HG02678 (cell line): ENCODE results near the gene RAB11A.

Source experiments
- ATAC-seq: cut with Tn5 transposase; IDR thresholded peaks from one replicate; pipeline ENCODE4 v1.9.1; 2021; ENCODE audit warnings: mild to moderate bottlenecking, moderate library complexity; ENCODE audit not compliant: unreplicated experiment

RAB11A gene

DNA sequence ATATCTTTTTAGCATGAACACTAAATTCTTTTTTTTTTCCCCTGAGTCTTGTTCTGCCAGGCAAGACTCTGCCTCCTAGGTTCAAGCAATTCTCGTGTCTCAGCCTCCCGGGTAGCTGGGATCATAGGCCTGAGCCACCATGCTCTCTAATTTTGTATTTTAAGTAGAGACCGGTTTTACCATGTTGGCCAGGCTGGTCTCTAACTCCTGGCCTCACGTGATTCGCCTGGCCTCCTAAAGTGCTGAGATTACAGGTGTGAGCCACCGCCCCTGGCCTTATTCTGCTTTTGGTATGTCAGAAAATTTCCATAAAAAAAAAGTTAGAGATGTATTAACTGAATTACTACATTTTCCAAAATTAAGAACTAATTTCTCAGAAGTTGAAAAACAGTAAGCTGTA, 14.3 kb downstream of the RAB11A start:
- ATAC-seq: no peak

GRCh38 chr15:65884511-65884910, 15.2 kb downstream of the RAB11A start:
- ATAC-seq: no peak

DNA sequence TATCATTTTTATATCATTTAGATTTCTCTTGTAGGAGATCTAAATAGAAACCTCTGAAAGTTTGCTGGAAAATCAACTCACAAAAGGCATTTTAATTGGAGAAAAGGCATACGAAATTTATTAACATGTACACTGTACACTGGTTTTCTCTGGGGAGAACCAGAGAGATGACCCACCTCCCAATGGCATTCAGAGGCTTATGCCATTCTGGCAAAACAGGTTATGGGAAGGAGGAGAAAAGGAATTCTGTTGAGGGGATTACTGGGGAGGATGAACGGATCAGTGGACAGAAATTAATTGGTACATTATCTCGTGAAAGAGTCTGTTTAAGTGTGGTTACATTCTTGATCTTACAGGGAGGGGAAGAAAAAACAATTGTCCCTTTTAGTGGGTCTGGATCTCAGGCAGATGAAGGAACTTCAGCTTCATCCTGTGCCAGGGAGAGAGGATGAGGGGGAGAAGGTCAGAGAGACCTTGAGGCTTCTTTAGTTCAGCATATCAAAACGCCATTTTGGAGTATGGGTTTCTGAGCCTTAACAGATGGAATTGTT, 16.5 kb downstream of the RAB11A start:
- no peak for ATAC-seq

GRCh38 chr15:65887565-65887964, 18.3 kb downstream of the RAB11A start:
- no peak for ATAC-seq

DNA sequence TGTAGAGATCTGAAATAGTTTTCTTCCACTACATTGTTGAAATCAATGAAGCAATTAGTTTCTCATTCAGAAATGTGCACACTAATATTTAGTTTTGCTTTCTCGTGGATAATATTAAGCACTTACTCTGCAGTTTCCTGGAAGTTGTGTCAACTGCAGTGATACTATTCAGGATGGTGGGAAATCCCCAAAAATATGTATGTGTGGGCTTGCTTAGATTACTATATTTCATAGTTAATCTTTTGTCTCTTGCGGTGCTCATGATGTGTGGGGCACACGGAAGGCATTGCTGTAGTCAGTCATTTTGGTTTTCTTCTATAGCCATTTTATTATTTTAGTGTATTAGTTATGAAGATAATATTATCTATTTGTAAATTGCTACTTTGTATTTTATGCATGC, 19.7 kb downstream of the RAB11A start:
- ATAC-seq: no peak

DNA sequence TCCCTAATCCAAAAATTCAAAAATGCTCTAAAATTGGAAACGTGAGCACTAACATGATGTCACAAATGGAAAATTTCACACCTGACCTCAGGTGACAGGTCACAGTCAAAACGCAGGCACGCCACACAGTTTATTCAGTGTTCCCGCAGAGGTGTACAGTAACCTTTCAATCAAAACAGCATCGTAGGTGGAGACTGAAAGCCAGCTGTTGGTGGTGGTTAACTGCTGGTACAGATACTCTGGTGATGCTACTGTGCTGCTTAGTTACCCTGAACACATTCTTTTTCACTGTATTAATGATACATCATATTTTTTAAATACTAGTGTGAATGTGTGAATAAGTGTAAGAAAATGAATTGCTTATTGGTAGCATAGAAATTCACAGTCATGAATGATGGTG, 23.8 kb downstream of the RAB11A start:
- no peak for ATAC-seq

- ATAC-seq: no peak
Measured at GRCh38 chr15:65896236-65896635, 26.9 kb downstream of the RAB11A start.

DNA sequence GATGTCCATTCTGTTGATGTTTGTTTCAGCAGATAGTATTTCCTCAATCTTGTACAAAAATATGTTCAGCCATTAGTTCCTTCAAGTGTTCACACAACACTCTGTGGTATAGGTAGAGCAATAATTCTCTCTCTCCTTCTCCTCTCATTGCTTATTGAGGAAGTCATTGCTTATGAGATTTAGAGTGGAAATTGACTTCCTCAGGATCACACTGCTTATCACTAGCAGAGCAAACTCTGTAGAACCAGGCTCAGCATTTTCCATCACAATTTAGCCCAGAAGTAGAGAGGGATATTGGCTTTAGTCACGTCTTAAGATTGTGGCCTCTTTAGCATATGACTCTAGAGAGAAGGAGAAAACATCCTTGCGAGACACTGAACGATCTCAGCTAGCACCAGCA, 31.2 kb downstream of the RAB11A start:
- no peak for ATAC-seq

DNA sequence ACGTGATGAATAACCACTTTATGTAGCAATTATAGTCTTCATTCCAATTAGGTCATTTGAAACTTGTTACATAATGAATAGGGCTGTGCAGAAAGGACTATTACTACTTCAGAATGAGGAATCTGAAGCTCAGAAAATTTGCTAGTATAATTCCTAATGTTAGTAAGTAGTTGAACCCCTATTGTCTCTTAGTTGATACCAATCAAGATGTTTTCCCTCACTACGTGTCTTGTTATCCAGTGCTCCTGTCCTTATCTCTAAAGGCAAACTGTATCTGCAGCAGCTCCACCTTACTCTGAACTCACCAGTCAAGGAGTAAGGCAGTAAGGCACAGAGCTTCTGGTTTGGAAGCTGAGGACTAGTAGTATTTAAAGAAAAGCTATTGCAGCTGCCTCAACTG, 32.0 kb downstream of the RAB11A start:
- no peak for ATAC-seq

- ATAC-seq: no peak
Measured at GRCh38 chr15:65901836-65902235, 32.5 kb downstream of the RAB11A start.

GRCh38 chr15:65902373-65902772, 33.1 kb downstream of the RAB11A start:
- ATAC-seq: peak; percentile 70

- no peak for ATAC-seq
Measured at GRCh38 chr15:65903296-65904073, 34.2 kb downstream of the RAB11A start.

- no peak for ATAC-seq
Measured at GRCh38 chr15:65904301-65904700, 35.0 kb downstream of the RAB11A start.

GRCh38 chr15:65906396-65906795, 37.1 kb downstream of the RAB11A start:
- ATAC-seq: no peak

DNA sequence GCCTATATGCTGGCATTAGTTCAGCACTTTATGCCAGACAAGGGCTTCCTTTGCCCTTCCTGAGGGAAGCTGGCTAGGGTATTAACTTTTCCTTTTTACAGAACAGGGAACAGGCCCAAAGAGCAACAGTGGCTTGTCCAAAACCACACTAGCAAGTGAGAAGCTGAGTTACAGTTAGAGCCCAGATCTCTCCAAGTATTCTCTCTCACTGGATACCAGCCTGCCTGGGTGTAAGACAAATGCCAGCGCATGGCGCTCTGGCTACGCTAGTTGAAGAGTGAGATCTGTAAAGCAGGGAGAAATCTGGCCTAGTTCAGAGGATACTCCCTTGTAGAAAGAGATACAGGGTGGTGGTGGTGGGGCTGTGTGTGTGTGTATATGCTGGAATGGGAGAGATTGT, 38.4 kb downstream of the RAB11A start:
- ATAC-seq: no peak

- no peak for ATAC-seq
Measured at GRCh38 chr15:65908876-65909275, 39.6 kb downstream of the RAB11A start.

DNA sequence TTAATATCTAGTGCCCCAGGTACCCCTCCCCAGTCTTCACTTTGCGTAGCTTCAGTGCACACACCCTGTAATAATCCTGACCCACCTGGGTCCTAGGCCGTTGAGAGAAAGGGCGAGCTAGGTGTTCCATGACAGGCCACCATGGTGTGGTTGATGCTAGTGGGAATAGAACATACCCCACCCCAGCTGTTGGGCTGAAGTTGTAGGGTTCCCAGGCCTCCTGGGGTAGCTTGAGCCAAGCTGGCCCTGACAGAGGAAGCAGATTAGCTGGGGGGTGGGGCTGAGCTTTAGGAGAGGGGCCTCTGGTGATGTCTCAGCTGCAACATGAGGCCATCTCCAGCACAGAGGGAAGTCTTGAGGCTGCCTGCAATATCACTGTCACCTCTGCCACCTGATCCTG, 40.5 kb downstream of the RAB11A start:
- ATAC-seq: no peak

GRCh38 chr15:65910341-65910740, 41.0 kb downstream of the RAB11A start:
- no peak for ATAC-seq

GRCh38 chr15:65912235-65912634, 42.9 kb downstream of the RAB11A start:
- no peak for ATAC-seq

DNA sequence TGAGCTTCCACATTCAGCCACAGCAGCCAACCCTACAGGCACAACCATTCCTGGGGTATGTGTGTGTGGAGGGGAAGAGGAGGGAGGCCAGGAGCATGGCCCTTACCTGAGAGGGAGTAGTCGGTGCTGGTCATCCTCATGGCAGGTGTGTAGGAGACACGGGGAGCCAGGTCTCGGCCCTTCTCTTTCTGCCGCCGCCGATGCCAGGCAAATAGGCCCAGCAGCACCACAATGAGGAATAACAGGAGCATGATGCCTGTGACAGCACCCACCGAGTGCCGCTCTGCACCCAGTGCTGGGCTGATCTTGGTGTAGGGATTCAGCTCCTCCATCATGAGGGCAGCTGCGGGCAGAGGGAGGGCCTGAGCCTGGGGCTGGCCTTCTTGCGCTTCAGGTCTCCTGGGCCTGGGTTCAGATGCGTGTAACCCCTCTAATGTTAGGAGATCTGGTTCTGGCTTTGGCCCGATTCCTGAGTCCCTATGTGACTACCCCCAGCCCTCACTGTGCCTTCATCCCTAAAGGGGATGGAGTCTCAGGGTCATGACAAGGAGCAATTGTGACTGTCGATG, 44.4 kb downstream of the RAB11A start:
- no peak for ATAC-seq

- no peak for ATAC-seq
Measured at GRCh38 chr15:65914386-65914785, 45.1 kb downstream of the RAB11A start.
